ENCODE results near the gene OVOL2. TPM values are rescaled to one million over a fixed set of nuclear protein-coding genes. Genes with fewer than 3 reads are reported as not detected.

OVOL2 gene
- total and polyA plus RNA-seq, 2 of the 8 experiments (the other 6 are each of a cell fraction or from before 2014, with no cell fraction given): 11.0 to 11.4 TPM

DNA sequence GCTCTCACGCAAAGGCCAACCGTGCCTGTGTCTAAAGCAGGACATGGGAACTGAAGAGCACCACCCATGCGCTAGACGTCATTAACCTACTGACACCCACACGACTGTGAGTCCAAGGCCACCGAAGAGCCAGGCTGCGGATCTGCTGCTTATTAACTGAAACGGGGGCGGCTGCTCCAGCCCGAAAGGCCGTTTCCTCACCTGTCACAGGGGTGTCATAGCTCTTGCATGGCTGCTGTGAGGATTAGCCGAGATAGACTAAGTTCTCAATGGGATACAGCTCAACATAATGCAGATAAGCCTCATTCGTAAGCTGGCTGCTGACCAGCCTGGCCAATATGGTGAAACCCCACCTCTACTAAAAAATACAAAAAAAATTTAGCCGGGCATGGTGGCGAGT is 26.7 kb downstream of the OVOL2 start (continued):
- TF ChIP-seq, protein P1, sequence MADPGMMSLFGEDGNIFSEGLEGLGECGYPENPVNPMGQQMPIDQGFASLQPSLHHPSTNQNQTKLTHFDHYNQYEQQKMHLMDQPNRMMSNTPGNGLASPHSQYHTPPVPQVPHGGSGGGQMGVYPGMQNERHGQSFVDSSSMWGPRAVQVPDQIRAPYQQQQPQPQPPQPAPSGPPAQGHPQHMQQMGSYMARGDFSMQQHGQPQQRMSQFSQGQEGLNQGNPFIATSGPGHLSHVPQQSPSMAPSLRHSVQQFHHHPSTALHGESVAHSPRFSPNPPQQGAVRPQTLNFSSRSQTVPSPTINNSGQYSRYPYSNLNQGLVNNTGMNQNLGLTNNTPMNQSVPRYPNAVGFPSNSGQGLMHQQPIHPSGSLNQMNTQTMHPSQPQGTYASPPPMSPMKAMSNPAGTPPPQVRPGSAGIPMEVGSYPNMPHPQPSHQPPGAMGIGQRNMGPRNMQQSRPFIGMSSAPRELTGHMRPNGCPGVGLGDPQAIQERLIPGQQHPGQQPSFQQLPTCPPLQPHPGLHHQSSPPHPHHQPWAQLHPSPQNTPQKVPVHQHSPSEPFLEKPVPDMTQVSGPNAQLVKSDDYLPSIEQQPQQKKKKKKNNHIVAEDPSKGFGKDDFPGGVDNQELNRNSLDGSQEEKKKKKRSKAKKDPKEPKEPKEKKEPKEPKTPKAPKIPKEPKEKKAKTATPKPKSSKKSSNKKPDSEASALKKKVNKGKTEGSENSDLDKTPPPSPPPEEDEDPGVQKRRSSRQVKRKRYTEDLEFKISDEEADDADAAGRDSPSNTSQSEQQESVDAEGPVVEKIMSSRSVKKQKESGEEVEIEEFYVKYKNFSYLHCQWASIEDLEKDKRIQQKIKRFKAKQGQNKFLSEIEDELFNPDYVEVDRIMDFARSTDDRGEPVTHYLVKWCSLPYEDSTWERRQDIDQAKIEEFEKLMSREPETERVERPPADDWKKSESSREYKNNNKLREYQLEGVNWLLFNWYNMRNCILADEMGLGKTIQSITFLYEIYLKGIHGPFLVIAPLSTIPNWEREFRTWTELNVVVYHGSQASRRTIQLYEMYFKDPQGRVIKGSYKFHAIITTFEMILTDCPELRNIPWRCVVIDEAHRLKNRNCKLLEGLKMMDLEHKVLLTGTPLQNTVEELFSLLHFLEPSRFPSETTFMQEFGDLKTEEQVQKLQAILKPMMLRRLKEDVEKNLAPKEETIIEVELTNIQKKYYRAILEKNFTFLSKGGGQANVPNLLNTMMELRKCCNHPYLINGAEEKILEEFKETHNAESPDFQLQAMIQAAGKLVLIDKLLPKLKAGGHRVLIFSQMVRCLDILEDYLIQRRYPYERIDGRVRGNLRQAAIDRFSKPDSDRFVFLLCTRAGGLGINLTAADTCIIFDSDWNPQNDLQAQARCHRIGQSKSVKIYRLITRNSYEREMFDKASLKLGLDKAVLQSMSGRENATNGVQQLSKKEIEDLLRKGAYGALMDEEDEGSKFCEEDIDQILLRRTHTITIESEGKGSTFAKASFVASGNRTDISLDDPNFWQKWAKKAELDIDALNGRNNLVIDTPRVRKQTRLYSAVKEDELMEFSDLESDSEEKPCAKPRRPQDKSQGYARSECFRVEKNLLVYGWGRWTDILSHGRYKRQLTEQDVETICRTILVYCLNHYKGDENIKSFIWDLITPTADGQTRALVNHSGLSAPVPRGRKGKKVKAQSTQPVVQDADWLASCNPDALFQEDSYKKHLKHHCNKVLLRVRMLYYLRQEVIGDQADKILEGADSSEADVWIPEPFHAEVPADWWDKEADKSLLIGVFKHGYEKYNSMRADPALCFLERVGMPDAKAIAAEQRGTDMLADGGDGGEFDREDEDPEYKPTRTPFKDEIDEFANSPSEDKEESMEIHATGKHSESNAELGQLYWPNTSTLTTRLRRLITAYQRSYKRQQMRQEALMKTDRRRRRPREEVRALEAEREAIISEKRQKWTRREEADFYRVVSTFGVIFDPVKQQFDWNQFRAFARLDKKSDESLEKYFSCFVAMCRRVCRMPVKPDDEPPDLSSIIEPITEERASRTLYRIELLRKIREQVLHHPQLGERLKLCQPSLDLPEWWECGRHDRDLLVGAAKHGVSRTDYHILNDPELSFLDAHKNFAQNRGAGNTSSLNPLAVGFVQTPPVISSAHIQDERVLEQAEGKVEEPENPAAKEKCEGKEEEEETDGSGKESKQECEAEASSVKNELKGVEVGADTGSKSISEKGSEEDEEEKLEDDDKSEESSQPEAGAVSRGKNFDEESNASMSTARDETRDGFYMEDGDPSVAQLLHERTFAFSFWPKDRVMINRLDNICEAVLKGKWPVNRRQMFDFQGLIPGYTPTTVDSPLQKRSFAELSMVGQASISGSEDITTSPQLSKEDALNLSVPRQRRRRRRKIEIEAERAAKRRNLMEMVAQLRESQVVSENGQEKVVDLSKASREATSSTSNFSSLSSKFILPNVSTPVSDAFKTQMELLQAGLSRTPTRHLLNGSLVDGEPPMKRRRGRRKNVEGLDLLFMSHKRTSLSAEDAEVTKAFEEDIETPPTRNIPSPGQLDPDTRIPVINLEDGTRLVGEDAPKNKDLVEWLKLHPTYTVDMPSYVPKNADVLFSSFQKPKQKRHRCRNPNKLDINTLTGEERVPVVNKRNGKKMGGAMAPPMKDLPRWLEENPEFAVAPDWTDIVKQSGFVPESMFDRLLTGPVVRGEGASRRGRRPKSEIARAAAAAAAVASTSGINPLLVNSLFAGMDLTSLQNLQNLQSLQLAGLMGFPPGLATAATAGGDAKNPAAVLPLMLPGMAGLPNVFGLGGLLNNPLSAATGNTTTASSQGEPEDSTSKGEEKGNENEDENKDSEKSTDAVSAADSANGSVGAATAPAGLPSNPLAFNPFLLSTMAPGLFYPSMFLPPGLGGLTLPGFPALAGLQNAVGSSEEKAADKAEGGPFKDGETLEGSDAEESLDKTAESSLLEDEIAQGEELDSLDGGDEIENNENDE (IDR thresholded peaks at IDR 0.05; ENCODE audit: insufficient replicate concordance, low read length): no peak
- TF ChIP-seq MAFK (IDR thresholded peaks at IDR 0.05; ENCODE audit: low read depth, low read length): no peak
- no peak for TF ChIP-seq EP300 (IDR thresholded peaks at IDR 0.05; ENCODE audit: borderline replicate concordance in 1 of 2, low read depth in 2 of 2, low read length in 2 of 2)
- TF ChIP-seq RBBP5 (IDR thresholded peaks at IDR 0.05; ENCODE audit: borderline replicate concordance, low read depth, low read length): no peak
- no peak for TF ChIP-seq CEBPB (IDR thresholded peaks at IDR 0.05; ENCODE audit: low read depth, low read length)
- TF ChIP-seq GABPA (IDR thresholded peaks at IDR 0.05; ENCODE audit: borderline replicate concordance, insufficient read depth, low read length): no peak
- no peak for TF ChIP-seq RAD21 (IDR thresholded peaks at IDR 0.05 in 1 of 2, conservative IDR thresholded peaks at IDR 0.05 in 1 of 2; ENCODE audit: low read depth in 2 of 2, low read length in 2 of 2)
- no peak for TF ChIP-seq SAP30 (IDR thresholded peaks at IDR 0.05; ENCODE audit: insufficient read depth, insufficient replicate concordance, low read length)
- no peak for TF ChIP-seq JUN (IDR thresholded peaks at IDR 0.05; ENCODE audit: low read depth, low read length)
- no peak for TF ChIP-seq NANOG (IDR thresholded peaks at IDR 0.05; ENCODE audit: insufficient read depth, low read depth, low read length, poor library complexity, severe bottlenecking)
- no peak for TF ChIP-seq BCL11A (IDR thresholded peaks at IDR 0.05; ENCODE audit: low read depth in 2 of 2, low read length in 2 of 2)
